Measurements from ENCODE around the gene FAM107A. TPM values are rescaled to one million over a fixed set of nuclear protein-coding genes. Genes with fewer than 3 reads are reported as not detected.
"Not testable (repeated sequence)": the region's sequence is repeated elsewhere in the genome, so short reads cannot be mapped to it uniquely, and the experiment has no call there.

FAM107A gene
- total RNA-seq, 3 donors from 2014 or later, result 2.2 to 24.1 (median 23.6) TPM

DNA sequence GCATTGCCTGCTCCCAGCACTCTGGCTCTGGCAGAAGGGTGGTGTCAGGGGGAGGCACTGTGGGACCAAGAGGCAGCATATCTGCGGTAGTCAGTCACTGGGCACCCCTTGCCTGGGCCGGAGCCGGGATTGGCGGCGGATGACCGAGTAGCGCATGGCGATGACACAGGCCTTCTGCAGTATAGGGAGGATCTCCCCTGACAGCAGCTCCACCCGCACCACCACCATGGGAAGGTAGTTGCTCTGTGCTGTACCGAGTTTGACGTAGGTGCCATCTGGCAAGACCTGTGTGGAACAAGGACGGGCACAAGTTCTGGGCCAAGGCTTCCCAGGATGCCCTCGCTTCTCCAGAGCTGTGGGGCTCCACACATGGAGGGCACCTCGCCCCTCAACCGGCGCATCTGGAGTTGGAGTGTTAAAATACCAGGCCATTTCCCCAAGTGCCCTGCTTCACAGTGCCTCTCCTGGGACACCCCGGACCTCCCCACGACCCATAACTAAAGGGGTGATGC, 46.8 kb downstream of the FAM107A start:
- no peaks in the 10 kb centered on the region for H3K36me3 ChIP-seq (ENCODE audit: low read depth)
- no peaks in the 10 kb centered on the region for H3K9me3 ChIP-seq
- H3K4me1 ChIP-seq (ENCODE audit: low read depth), result peaks cover 16% of the 10 kb centered on the region
- TF ChIP-seq, protein P1, sequence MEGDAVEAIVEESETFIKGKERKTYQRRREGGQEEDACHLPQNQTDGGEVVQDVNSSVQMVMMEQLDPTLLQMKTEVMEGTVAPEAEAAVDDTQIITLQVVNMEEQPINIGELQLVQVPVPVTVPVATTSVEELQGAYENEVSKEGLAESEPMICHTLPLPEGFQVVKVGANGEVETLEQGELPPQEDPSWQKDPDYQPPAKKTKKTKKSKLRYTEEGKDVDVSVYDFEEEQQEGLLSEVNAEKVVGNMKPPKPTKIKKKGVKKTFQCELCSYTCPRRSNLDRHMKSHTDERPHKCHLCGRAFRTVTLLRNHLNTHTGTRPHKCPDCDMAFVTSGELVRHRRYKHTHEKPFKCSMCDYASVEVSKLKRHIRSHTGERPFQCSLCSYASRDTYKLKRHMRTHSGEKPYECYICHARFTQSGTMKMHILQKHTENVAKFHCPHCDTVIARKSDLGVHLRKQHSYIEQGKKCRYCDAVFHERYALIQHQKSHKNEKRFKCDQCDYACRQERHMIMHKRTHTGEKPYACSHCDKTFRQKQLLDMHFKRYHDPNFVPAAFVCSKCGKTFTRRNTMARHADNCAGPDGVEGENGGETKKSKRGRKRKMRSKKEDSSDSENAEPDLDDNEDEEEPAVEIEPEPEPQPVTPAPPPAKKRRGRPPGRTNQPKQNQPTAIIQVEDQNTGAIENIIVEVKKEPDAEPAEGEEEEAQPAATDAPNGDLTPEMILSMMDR (IDR thresholded peaks at IDR 0.05), result no peak
- DNase-seq (no peak), ATAC-seq (no peak)
- intact Hi-C loops (cut with DNase I, micrococcal nuclease), result loop anchor here in 1 of 2 donors (10.0 kb wide), 1 partner anchor 96 kb away; the partner anchor contains the start of gene PDHB
- H3K4me3 ChIP-seq, result no peak overlapping the region

DNA sequence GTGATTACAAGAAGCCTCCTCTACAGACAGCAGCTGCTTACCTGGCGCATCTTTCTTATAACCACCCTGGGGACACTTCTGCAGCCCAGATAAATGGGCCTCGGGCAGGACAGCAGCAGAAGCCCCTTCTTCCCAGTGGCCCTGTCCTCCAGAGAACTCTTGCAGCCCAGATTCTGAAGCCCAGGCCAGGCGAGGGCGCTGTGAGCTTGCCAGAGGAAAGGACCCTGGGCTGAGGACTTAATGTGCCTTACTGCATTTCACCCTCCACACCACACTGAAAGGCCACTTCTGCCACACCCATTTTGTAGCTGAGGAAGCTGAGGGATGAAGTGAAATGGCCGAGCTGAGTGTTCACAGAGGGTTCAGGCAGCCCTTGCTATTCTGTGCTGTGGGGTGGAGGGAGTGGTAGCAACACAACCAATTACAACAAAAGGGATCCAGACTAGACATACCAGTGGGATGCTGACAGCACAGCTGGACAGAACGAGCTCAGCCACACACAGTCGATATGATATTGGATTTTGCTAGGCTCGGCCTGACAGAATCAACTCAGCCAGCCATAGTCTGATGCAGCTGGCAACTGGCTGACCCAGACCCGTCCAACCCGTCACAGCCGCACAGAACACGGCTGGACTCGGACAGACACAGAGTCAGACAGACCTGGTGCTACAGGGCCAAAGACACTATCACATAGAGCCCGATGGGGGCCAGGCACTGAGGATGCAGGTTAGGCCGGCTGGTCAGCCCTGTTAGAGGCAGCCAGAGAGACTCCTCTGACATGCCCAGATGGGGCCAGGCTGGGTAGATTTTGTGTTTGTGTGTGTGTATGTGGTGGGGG, 47.5 kb downstream of the FAM107A start:
- intact Hi-C loops (cut with DNase I, micrococcal nuclease), result loop anchor here in 1 of 2 donors (10.0 kb wide), 1 partner anchor 95 kb away; the partner anchor contains the start of gene PDHB
- TF ChIP-seq, protein P1 (IDR thresholded peaks at IDR 0.05), result no peak
- peak in 2 of 3 donors; percentile 35 to 43 for DNase-seq
- peaks cover 9% of the 10 kb centered on the region for H3K4me1 ChIP-seq (ENCODE audit: low read depth)
- ATAC-seq, result no peak
- H3K4me3 ChIP-seq, result no peak overlapping the region
- no peaks in the 10 kb centered on the region for H3K9me3 ChIP-seq
- H3K36me3 ChIP-seq (ENCODE audit: low read depth), result no peaks in the 10 kb centered on the region

DNA sequence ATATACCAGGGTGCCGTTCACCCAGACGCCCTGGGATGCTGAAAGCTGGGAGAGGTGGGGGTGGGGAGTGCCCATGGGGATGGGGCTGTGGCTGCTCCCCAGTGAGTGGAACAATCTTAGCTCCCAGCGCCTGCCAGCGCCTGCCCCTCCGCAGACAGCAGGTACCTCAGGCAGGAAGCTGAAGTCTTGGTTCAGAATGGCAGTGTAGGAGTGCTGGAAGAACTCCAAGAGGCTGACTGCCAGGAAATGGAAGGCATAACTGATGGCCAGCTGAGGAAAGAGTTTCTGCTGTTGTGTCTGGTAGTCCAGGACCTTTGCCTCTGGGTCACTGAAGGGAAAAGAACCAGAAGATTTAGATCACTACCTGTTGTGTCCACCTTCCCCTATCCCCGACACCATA, 48.6 kb downstream of the FAM107A start:
- H3K4me3 ChIP-seq, result no peak overlapping the region
- no peaks in the 10 kb centered on the region for H3K36me3 ChIP-seq (ENCODE audit: low read depth)
- intact Hi-C loops (cut with DNase I, micrococcal nuclease), result no loop called here
- ATAC-seq (peak; percentile 51), DNase-seq (peak in 2 of 3 donors; percentile 40 to 81)
- TF ChIP-seq, protein P1 (IDR thresholded peaks at IDR 0.05), result no peak
- no peaks in the 10 kb centered on the region for H3K9me3 ChIP-seq
- H3K4me1 ChIP-seq (ENCODE audit: low read depth), result peaks cover 8% of the 10 kb centered on the region

DNA sequence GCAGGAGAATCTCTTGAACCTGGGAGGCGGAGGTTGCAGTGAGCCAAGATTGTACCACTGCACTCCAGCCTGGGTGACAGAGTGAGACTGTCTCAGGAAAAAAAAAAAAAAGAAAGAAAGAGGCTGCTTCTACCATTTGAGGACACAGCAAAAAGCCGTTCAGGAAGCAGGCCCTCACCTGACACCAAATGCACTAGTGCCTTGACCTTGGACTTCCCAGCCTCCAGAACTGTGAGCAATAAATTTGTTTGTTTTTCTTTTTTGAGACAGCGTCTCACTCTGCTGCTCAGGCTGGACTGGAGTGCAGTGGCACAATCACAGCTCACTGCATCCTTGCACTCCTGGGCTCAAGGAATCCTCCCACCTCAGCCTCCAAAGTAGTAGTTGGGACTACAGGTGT, 49.8 kb downstream of the FAM107A start:
- H3K4me3 ChIP-seq; H3K36me3 ChIP-seq (ENCODE audit: low read depth); intact Hi-C loops (cut with DNase I, micrococcal nuclease); ATAC-seq; H3K9me3 ChIP-seq; DNase-seq; H3K4me1 ChIP-seq (ENCODE audit: low read depth): not testable (repeated sequence)

DNA sequence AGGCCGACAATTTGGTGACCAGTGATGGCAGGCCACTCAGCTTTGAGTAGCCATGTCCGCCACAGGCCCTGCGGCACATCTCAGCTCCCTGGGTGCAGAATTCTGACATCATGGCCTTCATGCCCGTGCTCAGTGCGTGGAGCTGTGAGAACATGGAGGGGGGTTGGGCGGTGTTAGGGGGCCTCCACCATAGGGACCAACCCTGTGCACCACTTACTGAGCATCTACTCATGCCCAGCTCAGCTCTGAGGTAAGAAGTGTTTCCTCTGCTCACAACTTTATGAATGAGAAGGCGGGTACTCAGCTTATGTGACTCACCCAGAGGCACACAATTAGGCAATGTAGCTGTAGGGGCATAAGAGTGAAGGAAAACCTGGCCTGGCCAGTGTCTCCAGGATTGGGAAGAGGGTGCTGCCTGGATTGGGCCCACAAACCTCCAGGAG, 50.7 kb downstream of the FAM107A start:
- peaks cover 3% of the 10 kb centered on the region for H3K4me1 ChIP-seq (ENCODE audit: low read depth)
- TF ChIP-seq, protein P1 (IDR thresholded peaks at IDR 0.05), result no peak
- ATAC-seq, result peak; percentile 89
- H3K36me3 ChIP-seq (ENCODE audit: low read depth), result no peaks in the 10 kb centered on the region
- H3K9me3 ChIP-seq, result no peaks in the 10 kb centered on the region
- intact Hi-C loops (cut with DNase I, micrococcal nuclease), result no loop called here
- no peak for DNase-seq
- H3K4me3 ChIP-seq, result no peak overlapping the region

DNA sequence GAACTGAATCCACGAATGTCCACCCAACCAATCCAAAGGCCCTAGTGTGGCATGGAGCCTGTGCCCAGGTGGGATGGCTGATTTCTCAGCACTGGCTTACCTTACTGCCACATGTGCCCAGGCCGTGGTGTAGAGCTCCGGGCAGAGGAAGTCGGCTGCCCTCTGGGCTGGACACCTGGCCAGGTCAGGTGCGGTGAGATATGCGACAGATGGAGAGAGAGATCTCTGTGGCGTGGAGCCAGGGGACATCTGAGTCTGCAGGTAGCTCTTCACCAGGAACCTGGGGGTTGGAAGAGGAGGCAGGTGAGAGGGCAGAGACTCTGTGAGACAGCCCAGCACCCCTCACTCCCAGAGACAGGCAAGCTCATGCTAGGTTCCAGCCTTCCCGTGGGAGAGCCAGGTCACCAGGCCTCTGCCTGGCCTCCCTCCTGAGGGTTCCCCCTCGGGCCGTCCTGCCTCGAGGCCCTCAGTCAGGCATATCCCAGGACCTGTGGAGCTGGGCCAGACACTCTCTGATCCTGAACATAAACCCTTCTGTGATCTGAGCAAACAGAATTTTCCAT, 52.8 kb downstream of the FAM107A start:
- Histone ChIP-seq H3K9me3 (no peaks in the 10 kb centered on the region), H3K4me3 (no peak overlapping the region), H3K4me1 (ENCODE audit: low read depth) (no peaks in the 10 kb centered on the region), H3K36me3 (ENCODE audit: low read depth) (no peaks in the 10 kb centered on the region)
- TF ChIP-seq, protein P1 (IDR thresholded peaks at IDR 0.05), result no peak
- DNase-seq (no peak), ATAC-seq (no peak)
- intact Hi-C loops (cut with DNase I, micrococcal nuclease), result no loop called here

Measured in mucosa of descending colon (tissue), 3 donors.